Right lobe of liver (tissue), 6 donors: ENCODE data around the gene SPATC1L. TPM values are rescaled to one million over a fixed set of nuclear protein-coding genes. Genes with fewer than 3 reads are reported as not detected.
A peak's percentile ranks its signal among the peaks of the same experiment; 100 is the strongest.
"Not testable (repeated sequence)": the region's sequence is repeated elsewhere in the genome, so short reads cannot be mapped to it uniquely, and the experiment has no call there.

ENCODE experiments used
- ATAC-seq, 4 donors: fragments of 200-7000 bp; cut with Tn5 transposase; one replicate each; pipeline ENCODE4 v1.9.1; 2020; ENCODE audit warnings: mild to moderate bottlenecking in 4 of 4, moderate library complexity in 4 of 4
- DNase-seq, 3 donors: peaks; one replicate each; pipeline ENCODE4 v3.0.0-alpha.2; 2020
- H3K27ac ChIP-seq, 3 donors: fragments of 200-600 bp; one replicate each; pipeline ENCODE4 v1.8.0; 2022
- H3K27me3 ChIP-seq, 2 donors: fragments of 200-600 bp; one replicate each; pipeline ENCODE4 v1.8.0; 2022
- H3K36me3 ChIP-seq, 4 donors: fragments of 200-600 bp; sonication (generic) in 1 of 4; one replicate each; pipeline versions ENCODE4 v1.5.1 to v1.8.0; 2017 to 2022; ENCODE audit warnings: control low read depth in 1 of 4
- H3K4me1 ChIP-seq, 4 donors: fragments of 200-600 bp; sonication (generic) in 1 of 4; one replicate each; pipeline versions ENCODE4 v1.5.1 to v1.8.0; 2017 to 2022; ENCODE audit warnings: control low read depth in 1 of 4
- H3K4me3 ChIP-seq, 3 donors: fragments of 200-600 bp; one replicate each; pipeline ENCODE4 v1.8.0; 2022
- H3K9me3 ChIP-seq, 4 donors: fragments of 200-600 bp; sonication (generic) in 1 of 4; one replicate each; pipeline versions ENCODE4 v1.5.1 to v1.8.0; 2017 to 2022; ENCODE audit warnings: control low read depth in 1 of 4
- CTCF ChIP-seq, 4 donors: fragments of 200-600 bp in 3 of 4; fragments of 450-650 bp in 1 of 4; IDR thresholded peaks; one replicate each; pipeline versions ENCODE4 v1.5.1 to v1.8.0; 2016 to 2022; ENCODE audit warnings: antibody characterized with exemption in 4 of 4, mild to moderate bottlenecking in 2 of 4
- POLR2A ChIP-seq: fragments of 450-650 bp; IDR thresholded peaks from one replicate; pipeline ENCODE4 v1.6.1; 2017; ENCODE audit warnings: antibody characterized with exemption, mild to moderate bottlenecking
- WGBS: methylation state at CpG from one replicate; pipeline ENCODE4 v1.1.6; 2018; ENCODE audit warnings: low coverage, low lambda C conversion rate; ENCODE audit not compliant: insufficient coverage; ENCODE audit errors: missing lambda C conversion rate; 5-methylcytosine and 5-hydroxymethylcytosine counted together
- intact Hi-C, 2 donors: fragments of 100-400 bp; cut with DNase I; formaldehyde crosslinking; loops; one replicate each; pipeline versions ENCODE4 v1.11.2 to v1.14.1; 2022
- total RNA-seq, 6 experiments: library from RNA; depleted of rRNA in 2 of 6; stranded (reverse); fragments of >200 nt in 2 of 6; fragmentation: NEBNext Ultra II Directional in 3 of 6; extraction: Animal tissue kit (Norgen Biotek cat#: 25700) in 3 of 6; gene quantifications; one replicate each; pipeline versions ENCODE4 v1.1.0 to v1.2.4, GENCODE V29; 2016 to 2023
- donor health status: DM: no; HTN: yes; CAD: no.
- donor health status: DM: no; HTN: no; CAD: no.
- donor health status: DM: no; HTN: no; CAD: no.
- donor health status: DM: no; HTN: yes; CAD: no.
- donor health status: DM: no; HTN: yes; CAD: no.

Gene SPATC1L
- total RNA-seq, 6 experiments from 2014 or later = 0.31 to 1.7 (median 0.51) TPM; not detected in 2

GRCh38 chr21:46171996-46172862 lies 12.0 kb downstream of the SPATC1L start:
- H3K4me3 ChIP-seq = no peak overlapping the region
- H3K36me3 ChIP-seq = no peaks in the 10 kb centered on the region
- no peak overlapping the region for H3K27ac ChIP-seq
- intact Hi-C loops = no loop called here
- ATAC-seq = peak in 1 of 4 donors; percentile 11
- H3K9me3 ChIP-seq = no peaks in the 10 kb centered on the region
- H3K27me3 ChIP-seq = no peaks in the 10 kb centered on the region
- 80% methylated on average over 17 of the region's 21 CpGs for WGBS
- no peaks in the 10 kb centered on the region for H3K4me1 ChIP-seq
- no peak for DNase-seq
- no peak for TF ChIP-seq POLR2A
- TF ChIP-seq CTCF (IDR thresholded peaks at IDR 0.05) = no peak

GRCh38 chr21:46171585-46171984 lies 12.7 kb downstream of the SPATC1L start:
- no peaks in the 10 kb centered on the region for H3K4me1 ChIP-seq
- 20% methylated on average over 2 of the region's 2 CpGs for WGBS
- ATAC-seq (no peak), DNase-seq (no peak)
- H3K4me3 ChIP-seq = no peak overlapping the region
- no peaks in the 10 kb centered on the region for H3K36me3 ChIP-seq
- no peak for TF ChIP-seq POLR2A
- H3K27ac ChIP-seq = no peak overlapping the region
- H3K9me3 ChIP-seq = no peaks in the 10 kb centered on the region
- no peaks in the 10 kb centered on the region for H3K27me3 ChIP-seq
- intact Hi-C loops = no loop called here

- H3K36me3 ChIP-seq, intact Hi-C loops, ATAC-seq, DNase-seq, H3K4me1 ChIP-seq, H3K27ac ChIP-seq, H3K4me3 ChIP-seq, H3K27me3 ChIP-seq, H3K9me3 ChIP-seq: not testable (repeated sequence)
- 40% methylated on average over 1 of the region's 1 CpG for WGBS
These were observed 13.6 kb downstream of the SPATC1L start for GRCh38 chr21:46170436-46171193.

- ATAC-seq (no peak), DNase-seq (no peak)
- WGBS = 64% methylated on average over 5 of the region's 8 CpGs
- Histone ChIP-seq H3K27ac (no peak overlapping the region), H3K4me1 (no peaks in the 10 kb centered on the region), H3K4me3 (no peak overlapping the region), H3K27me3 (no peaks in the 10 kb centered on the region), H3K36me3 (no peaks in the 10 kb centered on the region), H3K9me3 (no peaks in the 10 kb centered on the region)
- TF ChIP-seq POLR2A (no peak), CTCF (IDR thresholded peaks at IDR 0.05) (no peak)
- intact Hi-C loops = no loop called here
These were observed 15.4 kb downstream of the SPATC1L start for GRCh38 chr21:46168659-46169386.

GRCh38 chr21:46168238-46168637 lies 16.0 kb downstream of the SPATC1L start:
- Histone ChIP-seq H3K4me1 (no peaks in the 10 kb centered on the region), H3K4me3 (no peak overlapping the region), H3K27me3 (no peaks in the 10 kb centered on the region), H3K27ac (no peak overlapping the region), H3K9me3 (no peaks in the 10 kb centered on the region), H3K36me3 (no peaks in the 10 kb centered on the region)
- TF ChIP-seq CTCF (IDR thresholded peaks at IDR 0.05) (no peak), POLR2A (no peak)
- intact Hi-C loops = no loop called here
- DNase-seq = no peak
- ATAC-seq = peak in 1 of 4 donors; percentile 13
- WGBS = 50% methylated on average over 6 of the region's 14 CpGs
